SW 1271 (cell line): Measurements from ENCODE around the gene RHOJ.
"Not testable (repeated sequence)": the region's sequence is repeated elsewhere in the genome, so short reads cannot be mapped to it uniquely, and the experiment has no call there.

ENCODE experiments used
- DNase-seq, 2 experiments: peaks; one replicate each; lab custom pipeline; 2025; lab: John Stamatoyannopoulos, UW

The RHOJ gene

GRCh38 chr14:63299351-63300110 is 95.3 kb downstream of the RHOJ start:
- no peak for DNase-seq

- no peak for DNase-seq
Measured at GRCh38 chr14:63300854-63301253, 96.6 kb downstream of the RHOJ start.

- no peak for DNase-seq
Measured at GRCh38 chr14:63301891-63302534, 97.8 kb downstream of the RHOJ start.

GRCh38 chr14:63304429-63304828 is 100.2 kb downstream of the RHOJ start:
- DNase-seq = not testable (repeated sequence)

- peak; percentile 2 to 29 for DNase-seq
Measured at GRCh38 chr14:63308723-63309317, 104.6 kb downstream of the RHOJ start.

GRCh38 chr14:63318835-63319234 is 114.6 kb downstream of the RHOJ start, which contains the start of gene GPHB5:
Gene GPHB5, minus strand, starts transcription at chr14:63318935. Its CDS starts 1,086 bp downstream, at chr14:63317849.
- no peak for DNase-seq

- DNase-seq = no peak
Measured at GRCh38 chr14:63322472-63322871, 118.2 kb downstream of the RHOJ start.

GRCh38 chr14:63322897-63323573 is 118.8 kb downstream of the RHOJ start:
- no peak for DNase-seq

- no peak for DNase-seq
Measured at GRCh38 chr14:63326840-63327239, 122.6 kb downstream of the RHOJ start.

GRCh38 chr14:63328787-63329737 is 124.8 kb downstream of the RHOJ start:
- DNase-seq = no peak

GRCh38 chr14:63342371-63342770 is 138.1 kb downstream of the RHOJ start:
- no peak for DNase-seq
